ENCODE results near the gene PDGFA. TPM values are rescaled to one million over a fixed set of nuclear protein-coding genes. Genes with fewer than 3 reads are reported as not detected.

The PDGFA gene
- total and polyA plus RNA-seq, 2 experiments from 2014 or later, result 4.7 to 8.4 TPM

GRCh38 chr7:495761-496321 lies 23.8 kb downstream of the PDGFA start:
- in situ Hi-C loops (cut with MboI), result no loop called here
- Histone ChIP-seq H4K20me1 (ENCODE audit: insufficient read depth) (no peaks in the 10 kb centered on the region), H2AFZ (no peak overlapping the region), H3K27me3 (replicated peaks; ENCODE audit: insufficient read depth) (no peaks in the 10 kb centered on the region), H3K4me1 (ENCODE audit: insufficient read depth) (no peaks in the 10 kb centered on the region), H3K27ac (no peak overlapping the region), H3K9me3 (ENCODE audit: low read depth) (no peaks in the 10 kb centered on the region), H3K36me3 (ENCODE audit: low read depth) (no peaks in the 10 kb centered on the region), H3K9me2 (ENCODE audit: insufficient read depth) (no peaks in the 10 kb centered on the region), H3K4me2 (ENCODE audit: unreplicated experiment) (no peak overlapping the region), H3F3A (ENCODE audit: insufficient read depth) (no peaks in the 10 kb centered on the region), H3K4me3 (no peak overlapping the region), H3K79me2 (ENCODE audit: insufficient read depth) (no peaks in the 10 kb centered on the region), H3K9ac (no peak overlapping the region)
- DNase-seq, result no peak
- no peak for TF ChIP-seq EZH2phosphoT487 (IDR thresholded peaks at IDR 0.05; ENCODE audit: insufficient read depth, low read depth)
- 86 to 87% methylated on average over 13 to 17 of the region's 18 CpGs for WGBS, 2 experiments (ENCODE audit: low coverage in 1 of 2, low lambda C conversion rate in 2 of 2, missing lambda C conversion rate in 2 of 2)

DNA sequence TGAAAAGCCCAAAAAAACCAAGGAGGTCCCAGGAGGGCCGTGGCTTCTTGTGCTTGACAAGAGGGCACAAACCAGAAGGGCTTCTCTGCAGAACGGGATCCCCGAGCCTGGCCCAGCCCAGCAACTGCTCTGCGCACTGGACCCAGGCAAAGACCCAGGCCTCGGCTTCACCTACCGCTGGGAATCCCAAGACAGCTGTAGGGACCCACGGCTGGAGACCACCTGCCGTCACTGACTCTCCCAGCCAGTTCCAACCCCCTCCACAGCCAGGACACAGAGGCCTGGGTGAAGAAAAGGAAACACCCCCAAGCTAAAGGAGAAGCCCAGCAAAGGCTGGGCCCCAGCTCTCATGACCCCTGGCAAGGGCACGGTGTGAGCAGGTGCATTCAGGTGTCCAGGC lies 24.3 kb downstream of the PDGFA start:
- Histone ChIP-seq H3F3A (ENCODE audit: insufficient read depth) (no peaks in the 10 kb centered on the region), H3K4me3 (no peak overlapping the region), H3K27me3 (replicated peaks; ENCODE audit: insufficient read depth) (0 out of 2 replicates have a peak, but pooled peaks cover 1% of the 10 kb centered on the region), H3K9ac (no peak overlapping the region), H3K27ac (no peak overlapping the region), H2AFZ (no peak overlapping the region), H3K36me3 (ENCODE audit: low read depth) (no peaks in the 10 kb centered on the region), H3K9me3 (ENCODE audit: low read depth) (no peaks in the 10 kb centered on the region), H3K79me2 (ENCODE audit: insufficient read depth) (no peaks in the 10 kb centered on the region), H3K4me1 (ENCODE audit: insufficient read depth) (no peaks in the 10 kb centered on the region), H3K9me2 (ENCODE audit: insufficient read depth) (no peaks in the 10 kb centered on the region), H4K20me1 (ENCODE audit: insufficient read depth) (no peaks in the 10 kb centered on the region), H3K4me2 (ENCODE audit: unreplicated experiment) (no peak overlapping the region)
- TF ChIP-seq EZH2 (IDR thresholded peaks at IDR 0.05; ENCODE audit: insufficient read depth, poor library complexity, severe bottlenecking), result no peak
- TF ChIP-seq EZH2phosphoT487 (IDR thresholded peaks at IDR 0.05; ENCODE audit: insufficient read depth, low read depth), result no peak
- DNase-seq, result no peak
- in situ Hi-C loops (cut with MboI), result no loop called here
- WGBS, 2 experiments (ENCODE audit: low coverage in 1 of 2, low lambda C conversion rate in 2 of 2, missing lambda C conversion rate in 2 of 2), result 63 to 75% methylated on average over 9 of the region's 9 CpGs

- no peak overlapping the region for H3K4me2 ChIP-seq (ENCODE audit: unreplicated experiment)
- no peaks in the 10 kb centered on the region for H3F3A ChIP-seq (ENCODE audit: insufficient read depth)
- no peaks in the 10 kb centered on the region for H3K4me1 ChIP-seq (ENCODE audit: insufficient read depth)
- H3K9ac ChIP-seq, result no peak overlapping the region
- no peaks in the 10 kb centered on the region for H4K20me1 ChIP-seq (ENCODE audit: insufficient read depth)
- no peak overlapping the region for H2AFZ ChIP-seq
- no peaks in the 10 kb centered on the region for H3K36me3 ChIP-seq (ENCODE audit: low read depth)
- H3K27me3 ChIP-seq (replicated peaks; ENCODE audit: insufficient read depth), result 0 out of 2 replicates have a peak, but pooled peaks cover 5% of the 10 kb centered on the region
- DNase-seq, result no peak
- no peaks in the 10 kb centered on the region for H3K9me3 ChIP-seq (ENCODE audit: low read depth)
- 73 to 84% methylated on average over 5 to 6 of the region's 6 CpGs for WGBS, 2 experiments (ENCODE audit: low coverage in 1 of 2, low lambda C conversion rate in 2 of 2, missing lambda C conversion rate in 2 of 2)
- no peaks in the 10 kb centered on the region for H3K79me2 ChIP-seq (ENCODE audit: insufficient read depth)
- TF ChIP-seq EZH2 (IDR thresholded peaks at IDR 0.05; ENCODE audit: insufficient read depth, poor library complexity, severe bottlenecking) (no peak), EZH2phosphoT487 (IDR thresholded peaks at IDR 0.05; ENCODE audit: insufficient read depth, low read depth) (no peak)
- in situ Hi-C loops (cut with MboI), result no loop called here
- H3K9me2 ChIP-seq (ENCODE audit: insufficient read depth), result no peaks in the 10 kb centered on the region
- no peak overlapping the region for H3K4me3 ChIP-seq
- H3K27ac ChIP-seq, result no peak overlapping the region
Observed at GRCh38 chr7:494906-495305, 24.7 kb downstream of the PDGFA start.

DNA sequence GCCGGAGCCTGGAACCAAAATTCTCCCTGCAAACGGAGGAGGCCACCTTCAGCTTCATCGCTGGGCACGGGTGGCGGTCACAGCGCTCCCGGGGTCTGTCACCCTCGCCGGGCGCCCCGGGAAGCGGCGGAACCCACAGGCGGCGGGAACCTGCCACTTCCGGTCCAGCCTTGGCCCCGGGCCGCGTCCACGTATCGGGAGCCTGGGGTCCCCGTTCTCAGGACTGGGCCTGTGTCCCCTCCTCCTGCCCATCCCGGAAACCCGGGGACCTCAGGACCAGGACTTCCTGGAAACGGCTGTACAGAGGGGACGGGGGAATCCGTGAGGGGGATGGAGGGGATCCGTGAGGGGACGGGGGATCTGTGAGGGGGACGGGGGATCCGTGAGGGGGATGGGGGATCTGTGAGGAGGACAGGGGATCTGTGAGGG lies 25.4 kb downstream of the PDGFA start:
- H3F3A ChIP-seq (ENCODE audit: insufficient read depth), result no peaks in the 10 kb centered on the region
- no peaks in the 10 kb centered on the region for H3K4me1 ChIP-seq (ENCODE audit: insufficient read depth)
- H3K4me2 ChIP-seq (ENCODE audit: unreplicated experiment), result no peak overlapping the region
- H3K27me3 ChIP-seq (replicated peaks; ENCODE audit: insufficient read depth), result peaks cover 11% of the 10 kb centered on the region
- no peak for DNase-seq
- H3K9me2 ChIP-seq (ENCODE audit: insufficient read depth), result no peaks in the 10 kb centered on the region
- H3K27ac ChIP-seq, result no peak overlapping the region
- H2AFZ ChIP-seq, result no peak overlapping the region
- WGBS, 2 experiments (ENCODE audit: low coverage in 1 of 2, low lambda C conversion rate in 2 of 2, missing lambda C conversion rate in 2 of 2), result 73 to 79% methylated on average over 25 to 31 of the region's 31 CpGs
- H3K4me3 ChIP-seq, result no peak overlapping the region
- H3K36me3 ChIP-seq (ENCODE audit: low read depth), result no peaks in the 10 kb centered on the region
- H3K79me2 ChIP-seq (ENCODE audit: insufficient read depth), result no peaks in the 10 kb centered on the region
- in situ Hi-C loops (cut with MboI), result no loop called here
- TF ChIP-seq EZH2 (IDR thresholded peaks at IDR 0.05; ENCODE audit: insufficient read depth, poor library complexity, severe bottlenecking) (no peak), EZH2phosphoT487 (IDR thresholded peaks at IDR 0.05; ENCODE audit: insufficient read depth, low read depth) (no peak)
- H4K20me1 ChIP-seq (ENCODE audit: insufficient read depth), result no peaks in the 10 kb centered on the region
- H3K9ac ChIP-seq, result no peak overlapping the region
- no peaks in the 10 kb centered on the region for H3K9me3 ChIP-seq (ENCODE audit: low read depth)

Data from GM23248 (cell line).